GM23338 (cell line): ENCODE measurements around the gene NKAIN2. TPM values are rescaled to one million over a fixed set of nuclear protein-coding genes. Genes with fewer than 3 reads are reported as not detected.

Experiments used
- ATAC-seq: fragments of 200-7000 bp; cut with Tn5 transposase; 3 replicates; pipeline ENCODE4 v1.9.1; 2020
- DNase-seq: peaks from one replicate; pipeline ENCODE4 v3.0.0-alpha.2; 2015; ENCODE audit warnings: low spot score
- H2AFZ ChIP-seq: fragments of 200-600 bp; sonication (generic); 2 replicates; pipeline ENCODE4 v1.8.0; 2016; ENCODE audit warnings: antibody characterized with exemption, mild to moderate bottlenecking, moderate library complexity
- H3F3A ChIP-seq: fragments of 200-600 bp; sonication (generic); replicated peaks from 2 replicates; pipeline ENCODE4 v1.8.0; 2017; ENCODE audit warnings: antibody characterized with exemption, mixed run types, low read depth
- H3K27ac ChIP-seq: fragments of 200-600 bp; sonication (generic); 2 replicates; pipeline ENCODE4 v1.6.1; 2016; ENCODE audit warnings: low read depth
- H3K27me3 ChIP-seq: fragments of 200-600 bp; sonication (generic); 2 replicates; pipeline ENCODE4 v1.8.0; 2016; ENCODE audit warnings: mild to moderate bottlenecking, mixed run types, moderate library complexity; ENCODE audit not compliant: insufficient read depth
- H3K36me3 ChIP-seq: fragments of 200-600 bp; sonication (generic); 2 replicates; pipeline ENCODE4 v1.8.0; 2016; ENCODE audit warnings: mild to moderate bottlenecking; ENCODE audit not compliant: insufficient read depth
- H3K4me1 ChIP-seq: fragments of 200-600 bp; sonication (generic); 2 replicates; pipeline ENCODE4 v1.8.0; 2016; ENCODE audit warnings: mild to moderate bottlenecking, moderate library complexity; ENCODE audit not compliant: insufficient read depth
- H3K4me2 ChIP-seq: fragments of 200-600 bp; sonication (generic); 2 replicates; pipeline ENCODE4 v1.7.1; 2017; ENCODE audit warnings: mixed run types
- H3K4me3 ChIP-seq: fragments of 200-600 bp; sonication (generic); 2 replicates; pipeline ENCODE4 v1.6.1; 2016; ENCODE audit warnings: mixed run types
- H3K79me2 ChIP-seq: fragments of 200-600 bp; sonication (generic); replicated peaks from 2 replicates; pipeline ENCODE4 v1.8.0; 2017; ENCODE audit warnings: mild to moderate bottlenecking; ENCODE audit not compliant: insufficient read depth
- H3K9me2 ChIP-seq: fragments of 200-600 bp; sonication (generic); 2 replicates; pipeline ENCODE4 v1.8.0; 2017; ENCODE audit not compliant: insufficient read depth
- H4K20me1 ChIP-seq: fragments of 200-600 bp; sonication (generic); replicated peaks from 2 replicates; pipeline ENCODE4 v1.8.0; 2017; ENCODE audit warnings: mild to moderate bottlenecking; ENCODE audit not compliant: insufficient read depth
- H3K27ac Mint-ChIP-seq: 2 replicates; pipeline ENCODE4 v1.8.0; 2020; ENCODE audit warnings: inconsistent platforms, mild to moderate bottlenecking, moderate library complexity, mixed read lengths
- H3K27me3 Mint-ChIP-seq: 3 replicates; pipeline ENCODE4 v1.8.0; 2022; ENCODE audit warnings: low read depth, mild to moderate bottlenecking, moderate library complexity, mixed read lengths, inconsistent platforms; ENCODE audit not compliant: insufficient read depth, poor library complexity
- H3K36me3 Mint-ChIP-seq: 3 replicates; pipeline ENCODE4 v1.8.0; 2021; ENCODE audit warnings: low read depth, mild to moderate bottlenecking, inconsistent platforms, moderate library complexity, mixed read lengths
- H3K4me1 Mint-ChIP-seq: 3 replicates; pipeline ENCODE4 v1.8.0; 2020; ENCODE audit warnings: mild to moderate bottlenecking, inconsistent platforms, mixed read lengths
- H3K4me3 Mint-ChIP-seq: 3 replicates; pipeline ENCODE4 v1.8.0; 2021; ENCODE audit warnings: moderate library complexity, mild to moderate bottlenecking, inconsistent platforms, mixed read lengths
- H3K9me3 Mint-ChIP-seq: 3 replicates; pipeline ENCODE4 v1.8.0; 2020; ENCODE audit warnings: moderate library complexity, mild to moderate bottlenecking, inconsistent platforms, mixed read lengths
- CTCF ChIP-seq, 2 experiments: fragments of 200-600 bp in 1 of 2; sonication (generic) in 1 of 2; conservative IDR thresholded peaks; 2 replicates each; pipeline versions ENCODE4 v1.5.1 to v1.6.1; 2016 to 2017; ENCODE audit warnings: antibody characterized with exemption in 2 of 2, low read depth in 2 of 2, mild to moderate bottlenecking in 2 of 2, moderate library complexity in 1 of 2
- ETS1 ChIP-seq: IDR thresholded peaks from 2 replicates; pipeline ENCODE4 v1.6.1; 2016; ENCODE audit warnings: antibody characterized with exemption
- EZH2 ChIP-seq: fragments of 200-600 bp; sonication (generic); IDR thresholded peaks from one replicate; pipeline ENCODE4 v1.8.0; 2017; ENCODE audit warnings: antibody characterized with exemption, mild to moderate bottlenecking, low read depth; ENCODE audit not compliant: unreplicated experiment
- EZH2phosphoT487 ChIP-seq: fragments of 200-600 bp; sonication (generic); IDR thresholded peaks from one replicate; pipeline ENCODE4 v1.8.1; 2018; ENCODE audit warnings: antibody characterized with exemption; ENCODE audit not compliant: unreplicated experiment
- JUNB ChIP-seq: IDR thresholded peaks from one replicate; pipeline ENCODE4 v1.6.1; 2016; ENCODE audit warnings: antibody characterized with exemption; ENCODE audit not compliant: unreplicated experiment
- NANOG ChIP-seq: IDR thresholded peaks from 2 replicates; pipeline ENCODE4 v1.6.1; 2016; ENCODE audit warnings: antibody characterized with exemption, borderline replicate concordance
- POLR2AphosphoS5 ChIP-seq: IDR thresholded peaks from 2 replicates; pipeline ENCODE4 v1.6.1; 2016; ENCODE audit warnings: antibody characterized with exemption, low read depth
- REST ChIP-seq: IDR thresholded peaks from one replicate; pipeline ENCODE4 v1.6.1; 2018; ENCODE audit warnings: antibody characterized with exemption; ENCODE audit not compliant: unreplicated experiment
- STAT1 ChIP-seq: IDR thresholded peaks from one replicate; pipeline ENCODE4 v1.6.1; 2016; ENCODE audit warnings: antibody characterized with exemption; ENCODE audit not compliant: unreplicated experiment
- ZNF331 ChIP-seq: fragments of 250-450 bp; sonication (Bioruptor Pico); IDR thresholded peaks from 2 replicates; pipeline ENCODE4 v1.5.0; 2020; ENCODE audit warnings: low read depth, mild to moderate bottlenecking, moderate library complexity
- ZNF462 ChIP-seq: fragments of 250-450 bp; sonication (Bioruptor Pico); IDR thresholded peaks from 2 replicates; pipeline ENCODE4 v1.5.0; 2020; ENCODE audit warnings: mild to moderate bottlenecking, moderate library complexity
- polyA plus RNA-seq: library from polyadenylated mRNA; unstranded; fragments of >200 nt; fragmentation: Nextera tagmentation; extraction: Ambion mirVana; gene quantifications from 2 replicates; pipeline ENCODE4 v1.2.1, GENCODE V29; 2016
- total RNA-seq: library from RNA; depleted of rRNA; stranded (reverse); fragments of >200 nt; shearing (Covaris generic); gene quantifications from 2 replicates; pipeline ENCODE4 v1.2.3, GENCODE V29; 2014

NKAIN2 gene
- total and polyA plus RNA-seq, 2 experiments from 2014 or later: 0.39 to 1.1 TPM

- TF ChIP-seq ZNF462 (CRISPR knock-in tag) (no peak), POLR2AphosphoS5 (no peak), NANOG (no peak), ETS1 (no peak), STAT1 (no peak), JUNB (no peak)
Measured at GRCh38 chr6:124226396-124226795, 422.7 kb downstream of the NKAIN2 start (continued).

- no peaks in the 10 kb centered on the region for H3K4me1 Mint-ChIP-seq
- DNase-seq: no peak
- H3K4me3 ChIP-seq: no peak overlapping the region
- TF ChIP-seq EZH2phosphoT487 (no peak), EZH2 (no peak), JUNB (no peak), STAT1 (no peak), NANOG (no peak), CTCF (conservative IDR thresholded peaks at IDR 0.05; ENCODE audit: low read depth in 2 of 2) (no peak), REST (no peak), ZNF331 (no peak)
Measured at GRCh38 chr6:124233221-124233620, 429.6 kb downstream of the NKAIN2 start.

More at GRCh38 chr6:124233221-124233620, 429.6 kb downstream of the NKAIN2 start:
- no peak overlapping the region for H3K4me3 Mint-ChIP-seq
- H3K27me3 Mint-ChIP-seq: peaks cover 3% of the 10 kb centered on the region
- Histone ChIP-seq H3K79me2 (no peaks in the 10 kb centered on the region), H2AFZ (no peak overlapping the region), H3K4me1 (no peaks in the 10 kb centered on the region), H4K20me1 (no peaks in the 10 kb centered on the region), H3K27ac (no peak overlapping the region), H3F3A (no peaks in the 10 kb centered on the region), H3K4me2 (no peak overlapping the region), H3K27me3 (no peaks in the 10 kb centered on the region), H3K9me2 (no peaks in the 10 kb centered on the region), H3K36me3 (no peaks in the 10 kb centered on the region)
- H3K27ac Mint-ChIP-seq: no peak overlapping the region
- no peak for ATAC-seq
- H3K36me3 Mint-ChIP-seq: peaks cover 4% of the 10 kb centered on the region
- H3K9me3 Mint-ChIP-seq: peaks cover 20% of the 10 kb centered on the region
